Glomerular visceral epithelial cell (primary cell): ENCODE measurements around the gene BTG1.

Experiments used
- DNase-seq: peaks from one replicate; pipeline ENCODE4 v3.0.0-alpha.2; 2016; ENCODE audit errors: extremely low spot score

The BTG1 gene

GRCh38 chr12:92098594-92099380 is 46.9 kb downstream of the BTG1 start:
- DNase-seq: no peak

GRCh38 chr12:92096346-92097136 is 49.1 kb downstream of the BTG1 start:
- no peak for DNase-seq

- DNase-seq: peak; percentile 8
Observed at GRCh38 chr12:92094751-92095161, 50.9 kb downstream of the BTG1 start.

GRCh38 chr12:92094301-92094700 is 51.3 kb downstream of the BTG1 start:
- peak; percentile 60 for DNase-seq
